T-helper 1 cell treated with Interleukin-12 subunit alpha and Interleukin-12 subunit beta and Interleukin-4 antibody, amounts not matched to agents 30 μg/mL and 1 μg/mL, for 36 hours (primary cell): ENCODE results near the gene SHROOM1.
A peak's percentile ranks its signal among the peaks of the same experiment; 100 is the strongest.
"Not testable (repeated sequence)": the region's sequence is repeated elsewhere in the genome, so short reads cannot be mapped to it uniquely, and the experiment has no call there.

Source experiments
- H3K27ac Mint-ChIP-seq: one replicate; pipeline ENCODE4 v1.8.0; 2021; ENCODE audit warnings: mild to moderate bottlenecking, mixed read lengths
- H3K27me3 Mint-ChIP-seq: one replicate; pipeline ENCODE4 v1.8.0; 2021; ENCODE audit warnings: low read depth, mixed read lengths
- H3K36me3 Mint-ChIP-seq: one replicate; pipeline ENCODE4 v1.8.0; 2021; ENCODE audit warnings: low read depth, mixed read lengths
- H3K4me1 Mint-ChIP-seq: one replicate; pipeline ENCODE4 v1.8.0; 2021; ENCODE audit warnings: low read depth, mixed read lengths
- H3K4me3 Mint-ChIP-seq: one replicate; pipeline ENCODE4 v1.8.0; 2021; ENCODE audit warnings: mild to moderate bottlenecking, moderate library complexity, mixed read lengths
- H3K9me3 Mint-ChIP-seq: one replicate; pipeline ENCODE4 v1.8.0; 2021; ENCODE audit warnings: mixed read lengths

SHROOM1 gene

DNA sequence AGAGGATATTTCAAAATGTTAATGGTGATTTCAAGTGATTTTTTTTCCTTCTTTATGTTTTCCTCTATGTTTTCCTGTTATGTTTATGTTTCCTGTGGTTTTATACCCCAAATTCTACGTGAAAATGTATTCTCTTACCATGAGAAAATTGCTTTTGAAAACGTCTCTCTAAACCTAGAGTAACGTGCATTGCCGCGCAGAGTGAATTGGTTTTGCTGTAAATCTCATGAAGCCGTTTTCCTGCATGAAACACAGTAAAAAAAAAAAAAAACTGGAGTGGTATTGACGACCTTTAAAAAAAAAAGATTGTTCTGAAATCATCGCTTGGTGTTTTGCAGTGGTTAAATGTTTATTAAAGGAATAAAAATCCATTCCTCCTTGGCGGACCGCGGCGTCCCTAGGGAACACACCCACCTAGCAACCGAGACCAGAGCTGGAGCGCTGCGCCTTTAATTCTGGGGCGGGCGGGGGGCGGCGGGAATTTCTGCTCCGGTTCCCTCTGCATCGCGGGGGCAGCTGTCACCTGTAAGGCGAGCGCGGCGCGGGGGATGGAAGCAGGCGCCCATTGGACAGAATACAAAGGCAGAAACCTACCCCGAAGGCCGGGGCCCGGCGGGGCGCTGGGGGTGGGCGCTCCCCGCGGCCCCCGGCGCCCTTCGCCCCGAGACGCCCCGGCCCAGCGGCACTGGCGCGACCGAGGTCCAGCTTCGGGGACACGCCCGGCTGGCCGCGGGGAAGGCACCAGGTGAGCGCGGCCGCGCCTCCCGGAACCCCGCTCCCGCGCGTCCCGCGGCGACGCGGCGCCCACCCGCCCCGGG, 17.5 kb downstream of the SHROOM1 start, which contains the start of gene SOWAHA:
Gene SOWAHA (plus strand): TSS at position 522 of the 818 bp plus-strand sequence. CDS start 320 bp downstream, outside the sequence.
- Mint-ChIP-seq H3K4me3 (peak within 1 kb of the TSS; percentile 75), H3K4me1 (peaks cover 8% of the 10 kb centered on the region), H3K36me3 (peaks cover 1% of the 10 kb centered on the region), H3K27me3 (peaks cover 69% of the 10 kb centered on the region), H3K27ac (no peak within 1 kb of the TSS), H3K9me3 (no peaks in the 10 kb centered on the region)

DNA sequence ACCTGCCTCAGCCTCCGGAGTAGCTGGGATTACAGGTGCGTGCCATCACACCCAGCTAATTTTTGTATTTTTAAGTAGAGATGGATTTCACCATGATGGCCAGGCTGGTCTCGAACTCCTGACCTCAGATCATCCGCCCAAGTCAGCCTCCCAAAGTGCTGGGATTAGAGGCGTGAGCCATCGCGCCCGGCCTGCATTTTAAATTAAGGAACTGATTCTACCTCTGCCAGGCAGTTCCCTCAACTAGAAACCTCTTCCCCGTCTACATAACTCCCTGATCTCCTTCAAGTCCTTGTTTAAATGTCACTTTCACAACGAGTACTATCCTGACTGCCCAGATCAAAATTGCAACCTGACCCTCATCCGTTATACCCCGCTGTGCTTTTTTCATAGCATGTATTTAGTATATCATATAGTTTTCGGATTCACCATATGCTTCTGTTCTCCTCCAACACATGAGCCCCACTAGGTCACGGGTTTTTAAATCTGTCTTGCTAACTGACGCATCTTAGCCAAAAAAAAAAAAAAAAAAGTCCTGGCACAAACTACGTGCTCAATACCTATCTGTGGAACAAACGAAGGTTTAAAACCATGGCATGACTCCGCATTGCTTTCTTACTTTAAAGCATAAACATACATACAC, 18.2 kb downstream of the SHROOM1 start:
- Mint-ChIP-seq H3K4me3 (peak overlapping the region; percentile 75), H3K36me3 (peaks cover 1% of the 10 kb centered on the region), H3K9me3 (no peaks in the 10 kb centered on the region), H3K27ac (no peak overlapping the region), H3K4me1 (peaks cover 8% of the 10 kb centered on the region), H3K27me3 (peaks cover 71% of the 10 kb centered on the region)

DNA sequence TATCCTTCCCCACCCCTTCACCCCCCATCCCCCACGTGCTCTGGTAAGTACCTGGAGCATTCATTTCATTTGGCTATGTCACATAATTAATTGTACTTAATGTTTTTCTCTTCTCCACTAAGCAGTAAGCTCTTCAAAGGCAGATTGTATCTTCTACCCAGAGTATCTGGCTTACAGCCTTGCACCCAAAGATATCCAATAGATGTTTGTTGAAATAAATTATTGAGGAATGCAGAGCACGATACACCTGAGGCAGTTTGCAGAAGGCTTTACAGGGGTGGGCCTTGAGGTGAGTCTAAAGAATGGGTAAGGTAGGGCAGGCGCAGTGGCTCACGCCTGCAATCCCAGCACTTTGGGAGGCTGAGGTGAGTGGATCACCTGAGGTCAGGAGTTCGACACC, 19.8 kb downstream of the SHROOM1 start:
- no peak overlapping the region for H3K27ac Mint-ChIP-seq
- peaks cover 1% of the 10 kb centered on the region for H3K36me3 Mint-ChIP-seq
- peaks cover 8% of the 10 kb centered on the region for H3K4me1 Mint-ChIP-seq
- no peaks in the 10 kb centered on the region for H3K9me3 Mint-ChIP-seq
- peaks cover 65% of the 10 kb centered on the region for H3K27me3 Mint-ChIP-seq
- no peak overlapping the region for H3K4me3 Mint-ChIP-seq

DNA sequence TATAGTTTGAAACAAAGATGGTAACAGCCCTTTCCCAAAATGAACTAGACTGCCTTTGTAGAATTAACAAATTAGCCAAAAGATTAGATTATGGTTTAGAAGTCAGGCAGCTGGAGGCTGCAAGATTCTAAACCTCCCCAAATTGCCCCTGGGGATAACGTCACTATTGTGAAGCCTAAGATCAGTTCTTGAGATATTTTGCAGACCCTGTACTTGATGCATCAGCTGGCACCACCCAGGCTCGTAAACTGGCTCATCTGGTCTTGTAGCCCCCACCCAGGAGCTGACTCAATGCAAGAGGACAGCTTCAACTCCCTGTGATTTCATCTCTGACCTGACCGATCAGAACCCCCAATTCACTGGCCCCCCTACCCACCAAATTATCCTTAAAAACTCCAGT, 21.6 kb downstream of the SHROOM1 start:
- Mint-ChIP-seq H3K36me3 (peaks cover 1% of the 10 kb centered on the region), H3K9me3 (no peaks in the 10 kb centered on the region), H3K27ac (no peak overlapping the region), H3K4me1 (peaks cover 8% of the 10 kb centered on the region), H3K27me3 (peaks cover 75% of the 10 kb centered on the region), H3K4me3 (no peak overlapping the region)

DNA sequence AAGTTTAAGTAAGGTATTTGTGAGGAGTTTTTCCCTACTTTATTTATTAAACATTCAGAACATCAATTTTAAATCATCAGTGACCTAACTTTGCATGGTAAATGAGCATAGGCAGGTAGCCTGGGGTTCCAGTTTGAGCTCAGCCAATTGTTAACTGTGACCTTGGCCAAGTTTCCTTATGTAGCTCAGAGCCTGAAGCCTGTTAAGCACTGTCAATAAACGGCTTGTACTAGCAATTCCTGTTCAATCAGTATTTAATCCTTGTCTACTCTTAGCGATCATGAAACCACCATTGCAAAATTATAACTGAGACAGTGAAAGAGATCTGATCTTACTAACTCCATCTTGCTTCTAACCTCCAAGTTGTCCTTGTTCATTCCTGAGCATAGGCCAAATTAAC, 22.0 kb downstream of the SHROOM1 start:
- H3K27ac Mint-ChIP-seq, result no peak overlapping the region
- H3K4me1 Mint-ChIP-seq, result peaks cover 8% of the 10 kb centered on the region
- H3K4me3 Mint-ChIP-seq, result no peak overlapping the region
- peaks cover 1% of the 10 kb centered on the region for H3K36me3 Mint-ChIP-seq
- peaks cover 79% of the 10 kb centered on the region for H3K27me3 Mint-ChIP-seq
- no peaks in the 10 kb centered on the region for H3K9me3 Mint-ChIP-seq

DNA sequence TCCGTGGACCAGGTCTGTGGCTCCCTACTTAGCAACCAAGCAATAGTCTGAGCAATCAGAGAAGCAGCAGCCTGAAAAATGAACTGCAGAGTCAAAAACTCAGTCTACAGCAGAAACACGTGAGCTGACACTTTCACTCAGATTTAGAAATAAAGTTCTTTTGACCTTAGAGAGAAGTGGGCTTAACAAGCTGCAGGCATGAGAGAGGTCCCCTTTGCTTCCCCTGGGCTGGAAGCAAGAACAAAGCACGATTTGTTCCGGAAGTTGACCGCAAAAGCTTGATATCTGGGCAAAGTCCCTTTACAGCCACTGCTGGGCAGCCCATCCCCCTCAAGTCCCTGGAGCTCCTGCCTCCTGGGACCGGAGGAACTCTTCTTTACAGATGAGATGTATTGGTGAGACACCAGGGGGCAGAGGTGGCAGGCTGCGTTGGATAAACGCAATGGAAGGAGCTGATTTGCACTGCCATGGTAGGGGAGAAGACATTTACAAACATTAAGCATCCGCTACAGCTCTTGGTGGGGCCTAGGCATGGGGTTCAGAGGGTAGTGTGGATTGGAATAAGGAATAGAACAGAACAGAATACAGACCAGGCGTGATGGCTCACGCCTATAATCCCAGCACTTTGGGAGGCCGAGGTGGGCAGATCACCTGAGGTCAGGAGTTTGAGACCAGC, 23.1 kb downstream of the SHROOM1 start:
- no peak overlapping the region for H3K27ac Mint-ChIP-seq
- no peaks in the 10 kb centered on the region for H3K9me3 Mint-ChIP-seq

DNA sequence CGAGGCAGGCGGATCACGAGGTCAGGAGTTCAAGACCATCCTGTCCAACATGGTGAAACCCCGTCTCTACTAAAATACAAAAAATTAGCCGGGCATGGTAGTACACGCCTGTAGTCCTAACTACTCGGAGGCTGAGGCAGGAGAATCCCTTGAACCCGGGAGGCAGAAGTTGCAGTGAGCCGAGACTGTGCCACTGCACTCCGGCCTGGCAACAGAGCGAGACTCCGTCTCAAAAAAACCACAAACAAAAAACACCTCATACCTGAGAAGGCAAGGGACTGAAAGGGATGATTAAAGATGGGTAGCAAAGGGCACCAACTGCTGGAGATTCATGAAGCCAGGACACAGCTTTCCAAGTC, 23.7 kb downstream of the SHROOM1 start:
- not testable (repeated sequence) for H3K4me1 Mint-ChIP-seq
- H3K27me3 Mint-ChIP-seq, result peaks cover 82% of the 10 kb centered on the region

More for the DNA sequence above, 23.1 kb downstream of the SHROOM1 start:
- peaks cover 3% of the 10 kb centered on the region for H3K4me1 Mint-ChIP-seq
- no peak overlapping the region for H3K4me3 Mint-ChIP-seq
- peaks cover 1% of the 10 kb centered on the region for H3K36me3 Mint-ChIP-seq
- H3K27me3 Mint-ChIP-seq, result peaks cover 82% of the 10 kb centered on the region

DNA sequence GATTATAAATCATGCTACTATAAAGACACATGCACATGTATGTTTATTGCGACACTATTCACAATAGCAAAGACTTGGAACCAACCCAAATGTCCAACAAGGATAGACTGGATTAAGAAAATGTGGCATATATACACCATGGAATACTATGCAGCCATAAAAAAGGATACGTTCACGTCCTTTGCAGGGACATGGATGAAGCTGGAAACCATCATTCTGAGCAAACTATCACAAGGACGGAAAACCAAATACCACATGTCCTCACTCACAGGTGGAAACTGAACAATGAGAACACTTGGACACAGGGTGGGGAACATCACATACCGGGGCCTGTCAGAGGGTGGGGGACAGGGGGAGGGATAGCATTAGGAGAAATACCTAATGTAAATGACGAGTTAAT, 24.6 kb downstream of the SHROOM1 start:
- not testable (repeated sequence) for H3K4me1 Mint-ChIP-seq, H3K9me3 Mint-ChIP-seq, H3K27ac Mint-ChIP-seq, H3K4me3 Mint-ChIP-seq, H3K36me3 Mint-ChIP-seq
- peaks cover 80% of the 10 kb centered on the region for H3K27me3 Mint-ChIP-seq

More for the DNA sequence above, 23.7 kb downstream of the SHROOM1 start:
- not testable (repeated sequence) for H3K36me3 Mint-ChIP-seq, H3K27ac Mint-ChIP-seq, H3K4me3 Mint-ChIP-seq, H3K9me3 Mint-ChIP-seq

DNA sequence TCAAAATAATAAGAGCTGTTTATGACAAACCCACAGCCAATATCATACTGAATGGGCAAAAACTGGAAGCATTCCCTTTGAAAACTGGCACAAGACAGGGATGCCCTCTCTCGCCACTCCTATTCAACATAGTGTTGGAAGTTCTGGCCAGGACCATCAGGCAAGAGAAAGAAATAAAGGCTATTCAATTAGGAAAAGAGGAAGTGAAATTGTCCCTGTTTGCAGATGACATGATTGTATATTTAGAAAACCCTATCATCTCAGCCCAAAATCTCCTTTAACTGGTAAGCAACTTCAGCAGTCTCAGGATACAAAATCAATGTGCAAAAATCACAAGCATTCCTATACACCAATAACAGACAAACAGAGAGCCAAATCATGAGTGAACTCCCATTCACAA, 26.2 kb downstream of the SHROOM1 start:
- peaks cover 70% of the 10 kb centered on the region for H3K27me3 Mint-ChIP-seq
- not testable (repeated sequence) for H3K9me3 Mint-ChIP-seq, H3K4me1 Mint-ChIP-seq, H3K27ac Mint-ChIP-seq, H3K36me3 Mint-ChIP-seq, H3K4me3 Mint-ChIP-seq

DNA sequence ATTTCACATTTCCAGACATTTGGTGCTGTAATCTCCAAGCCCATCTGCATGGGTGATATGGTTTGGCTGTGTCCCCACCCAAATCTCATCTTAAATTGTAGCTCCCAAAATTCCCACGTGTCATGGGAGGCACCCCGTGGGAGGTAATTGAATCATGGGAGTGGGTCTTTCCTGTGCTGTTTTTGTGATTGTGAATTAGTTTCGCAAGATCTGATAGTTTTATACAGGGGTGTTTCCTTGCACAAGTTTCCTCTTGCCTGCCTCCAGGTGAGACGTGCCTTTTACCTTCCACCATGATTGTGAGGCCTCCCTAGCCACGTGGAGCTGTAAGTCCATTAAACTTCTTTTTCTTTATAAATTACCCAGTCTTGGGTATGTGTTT, 27.8 kb downstream of the SHROOM1 start:
- H3K27me3 Mint-ChIP-seq, result peaks cover 61% of the 10 kb centered on the region

DNA sequence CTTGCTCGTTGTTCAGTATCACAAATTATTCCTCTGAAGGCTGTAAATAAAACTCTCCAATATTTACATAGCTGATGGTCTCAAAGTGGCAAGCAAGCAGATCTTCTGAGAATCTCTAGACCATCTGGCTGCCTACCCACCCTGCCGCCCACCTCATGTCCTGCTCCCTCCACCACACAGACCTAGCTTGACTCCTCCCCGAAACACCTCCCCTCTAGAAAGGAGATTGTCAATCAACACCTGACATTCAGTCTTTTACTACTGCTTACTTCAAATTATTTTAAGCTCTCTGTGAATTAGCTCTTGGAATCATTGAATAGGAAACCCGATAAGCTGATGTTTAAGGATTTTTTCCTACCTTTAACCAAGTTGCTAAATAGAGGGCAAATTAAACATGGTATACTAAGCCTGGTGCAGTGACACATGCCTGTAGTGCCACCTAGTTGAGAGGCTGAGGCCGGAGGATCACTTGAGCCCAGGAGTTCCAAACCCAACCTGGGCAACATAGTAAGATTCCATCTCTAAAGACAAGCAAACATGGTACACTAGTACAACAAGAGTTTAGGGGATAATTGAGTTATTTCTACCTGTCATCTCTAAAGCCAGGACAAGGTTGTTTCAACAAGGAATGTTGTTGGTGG, 28.3 kb downstream of the SHROOM1 start:
- Mint-ChIP-seq H3K27me3 (peaks cover 61% of the 10 kb centered on the region), H3K9me3 (no peaks in the 10 kb centered on the region), H3K4me3 (no peak overlapping the region), H3K4me1 (peaks cover 6% of the 10 kb centered on the region), H3K27ac (no peak overlapping the region), H3K36me3 (no peaks in the 10 kb centered on the region)

More for the DNA sequence above, 27.8 kb downstream of the SHROOM1 start:
- not testable (repeated sequence) for H3K27ac Mint-ChIP-seq, H3K9me3 Mint-ChIP-seq, H3K36me3 Mint-ChIP-seq, H3K4me1 Mint-ChIP-seq, H3K4me3 Mint-ChIP-seq

DNA sequence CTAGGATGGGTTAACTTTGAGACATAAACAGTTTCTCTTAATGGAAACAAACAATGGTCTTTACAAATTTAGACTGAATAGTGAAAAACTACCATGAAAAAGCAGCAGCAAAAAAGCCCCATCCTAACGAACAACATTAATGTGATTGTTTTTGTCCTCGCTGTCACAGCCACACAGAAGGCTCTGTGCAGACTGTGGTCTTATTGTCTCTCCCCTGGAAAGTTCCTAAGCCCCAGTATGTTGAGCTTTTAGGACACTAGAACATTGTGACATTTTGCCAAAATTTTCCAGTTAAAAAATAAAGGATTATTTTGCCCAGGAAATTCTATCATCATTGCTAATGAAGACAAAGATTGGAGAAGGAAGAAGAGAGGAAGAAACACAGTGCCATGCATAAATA, 29.9 kb downstream of the SHROOM1 start:
- Mint-ChIP-seq H3K27me3 (peaks cover 66% of the 10 kb centered on the region), H3K36me3 (no peaks in the 10 kb centered on the region), H3K4me1 (peaks cover 6% of the 10 kb centered on the region), H3K9me3 (no peaks in the 10 kb centered on the region), H3K4me3 (no peak overlapping the region), H3K27ac (no peak overlapping the region)

DNA sequence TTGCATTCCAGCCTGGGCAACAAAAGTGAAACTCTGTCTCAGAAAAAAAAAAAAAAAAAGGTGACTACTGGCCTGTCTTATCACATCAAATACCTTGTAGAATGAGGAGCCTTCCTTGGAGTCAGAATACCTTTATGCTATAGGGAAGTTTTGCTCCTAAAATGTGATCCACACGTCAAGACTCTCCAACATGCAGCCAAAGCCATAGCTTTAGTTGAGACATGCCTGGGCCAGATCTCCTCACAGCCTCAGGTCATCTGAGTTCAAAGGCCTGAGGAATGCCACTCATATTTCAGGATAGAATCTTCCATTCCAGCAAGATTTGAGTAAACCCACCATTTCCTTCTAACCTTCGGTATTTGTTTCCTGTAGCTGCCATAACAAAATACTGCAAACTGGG, 31.1 kb downstream of the SHROOM1 start:
- H3K4me3 Mint-ChIP-seq, result no peak overlapping the region
- H3K27ac Mint-ChIP-seq, result no peak overlapping the region
- no peaks in the 10 kb centered on the region for H3K36me3 Mint-ChIP-seq
- H3K4me1 Mint-ChIP-seq, result peaks cover 6% of the 10 kb centered on the region
- peaks cover 55% of the 10 kb centered on the region for H3K27me3 Mint-ChIP-seq
- no peaks in the 10 kb centered on the region for H3K9me3 Mint-ChIP-seq

DNA sequence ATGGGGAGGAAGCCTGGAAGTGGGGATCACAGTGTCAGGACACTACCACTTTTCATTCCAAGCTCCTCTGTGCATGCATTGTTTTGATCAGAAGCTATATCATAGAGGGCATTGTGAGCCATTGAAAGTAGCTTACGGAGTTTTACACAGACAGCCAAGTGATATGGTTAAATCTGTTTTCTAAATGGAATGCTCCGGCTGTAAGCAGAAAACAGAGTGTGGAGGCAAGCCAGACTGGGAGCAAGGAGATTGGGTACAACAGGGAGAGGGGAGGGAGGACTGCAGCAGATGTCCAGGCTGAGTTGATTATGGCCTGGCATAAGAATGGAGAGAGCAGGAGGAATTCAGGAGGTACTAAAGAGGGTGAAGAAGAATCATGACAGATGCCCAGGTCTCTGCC, 32.8 kb downstream of the SHROOM1 start:
- Mint-ChIP-seq H3K4me3 (no peak overlapping the region), H3K27ac (no peak overlapping the region), H3K4me1 (peaks cover 8% of the 10 kb centered on the region), H3K9me3 (no peaks in the 10 kb centered on the region), H3K36me3 (no peaks in the 10 kb centered on the region), H3K27me3 (peaks cover 45% of the 10 kb centered on the region)
